GM12874 (cell line): ENCODE results near the gene TTN.

ENCODE experiments used
- CTCF ChIP-seq: IDR thresholded peaks from 2 replicates; pipeline ENCODE4 v1.5.1; 2011; ENCODE audit warnings: low read depth, mild to moderate bottlenecking, control low read depth, low read length, moderate library complexity; ENCODE audit not compliant: insufficient read depth

TTN gene

DNA sequence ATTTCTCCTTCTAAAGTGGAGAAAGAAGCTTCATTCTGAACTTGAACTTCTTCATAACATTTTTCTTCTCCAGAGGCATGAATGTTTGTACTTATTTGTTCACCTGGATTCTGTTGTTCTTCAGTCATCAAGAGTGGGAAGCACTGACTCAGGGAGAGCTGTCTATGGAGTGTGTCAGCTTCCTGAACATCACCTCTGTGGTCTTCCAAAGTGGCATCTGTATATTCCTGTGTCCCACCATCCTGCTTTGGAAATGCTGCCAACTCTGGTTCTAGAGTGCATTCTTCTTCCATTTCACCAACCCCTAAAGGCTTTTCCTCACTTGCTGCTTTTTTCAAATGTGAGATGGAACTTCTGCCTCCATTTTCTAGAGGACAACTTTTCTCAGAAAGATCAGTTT lies 59.5 kb downstream of the TTN start:
- TF ChIP-seq CTCF, result no peak

GRCh38 chr2:178734518-178734917 lies 72.7 kb downstream of the TTN start:
- TF ChIP-seq CTCF, result no peak

DNA sequence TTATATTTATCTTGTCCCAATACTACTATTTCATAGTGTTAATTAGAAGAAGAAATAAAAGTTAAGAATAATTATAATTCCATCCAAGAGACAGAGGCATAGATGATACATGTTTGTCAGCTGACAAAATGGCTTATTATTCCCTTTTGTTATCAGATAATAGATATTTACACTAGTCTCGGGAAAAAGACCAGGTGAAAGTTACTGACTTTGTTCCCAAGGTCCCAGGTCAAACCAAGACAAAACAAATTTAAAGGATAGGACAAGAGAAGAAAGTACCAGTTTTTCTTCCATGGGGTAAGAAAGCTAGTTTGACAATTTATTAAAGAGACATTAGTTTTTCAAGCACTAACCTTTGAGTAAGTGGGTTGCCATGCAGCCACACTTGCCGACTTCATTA lies 73.2 kb downstream of the TTN start:
- TF ChIP-seq CTCF, result no peak

DNA sequence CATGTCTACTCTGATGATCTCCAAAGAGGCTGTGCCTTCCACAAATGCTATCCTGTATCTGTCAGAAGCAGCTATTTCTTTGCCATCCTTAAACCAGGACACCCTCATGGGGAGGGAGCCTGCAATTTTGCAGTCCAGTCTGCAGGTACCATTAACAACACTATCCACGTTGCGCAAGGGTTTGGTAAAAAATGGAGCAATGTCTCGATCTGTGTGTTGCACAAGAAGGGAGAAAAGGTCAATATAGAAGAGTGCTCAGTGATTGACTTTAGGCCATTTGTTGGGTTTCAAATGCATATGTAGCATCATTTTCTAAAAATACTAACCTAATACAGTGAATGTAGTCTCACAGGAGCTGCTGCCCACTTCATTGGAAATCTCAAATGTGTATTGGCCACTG lies 74.3 kb downstream of the TTN start:
- TF ChIP-seq CTCF, result no peak

DNA sequence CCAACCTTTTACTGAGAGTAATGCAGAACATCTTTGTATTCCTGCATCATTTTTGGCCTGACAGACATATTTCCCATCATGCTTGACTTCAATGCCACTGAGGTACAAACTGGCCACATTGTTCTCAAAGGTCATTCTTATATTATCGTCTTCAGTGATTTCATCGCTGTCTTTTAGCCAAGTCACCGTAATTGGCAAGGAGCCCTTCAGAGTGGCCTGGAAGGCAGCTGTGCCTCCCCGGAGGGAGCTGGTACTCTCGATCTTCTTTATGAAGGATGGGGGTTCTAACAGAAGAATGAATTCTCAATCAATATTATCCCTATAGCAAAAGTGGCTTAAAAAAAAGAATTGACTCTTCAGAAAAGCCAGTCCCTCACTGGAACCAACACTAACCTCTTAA lies 75.9 kb downstream of the TTN start:
- TF ChIP-seq CTCF, result no peak

GRCh38 chr2:178730049-178730448 lies 77.2 kb downstream of the TTN start:
- TF ChIP-seq CTCF, result no peak

DNA sequence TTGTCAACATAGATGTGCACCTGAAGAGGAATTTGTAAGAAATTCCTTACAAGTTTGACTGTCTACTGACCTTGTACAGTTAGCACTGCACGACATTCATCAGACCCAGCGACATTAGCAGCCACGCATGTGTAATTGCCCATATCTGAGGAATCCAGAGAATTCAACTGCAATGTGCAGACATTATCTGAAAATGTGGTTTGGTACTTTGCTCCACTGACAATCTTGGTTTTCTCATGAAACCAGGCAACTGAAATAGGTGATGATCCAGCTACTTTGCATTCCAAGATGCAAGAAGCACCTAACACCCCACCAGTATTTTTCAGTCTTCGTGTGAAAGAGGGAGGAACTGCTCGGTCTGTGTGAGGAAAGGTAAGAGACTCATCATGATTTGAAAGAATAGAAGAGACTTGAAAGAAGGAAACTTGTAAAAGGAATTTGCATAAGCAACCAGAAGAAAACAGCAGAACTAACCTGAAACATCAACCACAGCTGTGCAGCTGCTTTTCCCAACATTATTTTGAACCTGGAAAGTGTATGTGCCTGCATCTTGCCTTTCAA lies 83.4 kb downstream of the TTN start:
- no peak for TF ChIP-seq CTCF
